Mesendoderm (in vitro differentiated cells): ENCODE results near the gene TEX14. TPM values are rescaled to one million over a fixed set of nuclear protein-coding genes. Genes with fewer than 3 reads are reported as not detected.

ENCODE experiments used
- DNase-seq: peaks from one replicate; pipeline ENCODE4 v3.0.0; 2013
- H2AK5ac ChIP-seq: 2 replicates; pipeline ENCODE4 v1.6.1; 2013; ENCODE audit warnings: low read length, inconsistent platforms
- H2BK120ac ChIP-seq: 2 replicates; pipeline ENCODE4 v1.6.1; 2013; ENCODE audit warnings: low read depth, mild to moderate bottlenecking, low read length, moderate library complexity, mixed read lengths
- H2BK15ac ChIP-seq: replicated peaks from 2 replicates; pipeline ENCODE4 v1.6.1; 2013; ENCODE audit warnings: low read depth, mild to moderate bottlenecking, moderate library complexity
- H2BK5ac ChIP-seq: 2 replicates; pipeline ENCODE4 v1.6.1; 2013; ENCODE audit warnings: low read length, inconsistent platforms
- H3K18ac ChIP-seq: 2 replicates; pipeline ENCODE4 v1.6.1; 2013; ENCODE audit warnings: mild to moderate bottlenecking, low read length, mixed read lengths
- H3K23ac ChIP-seq: one replicate; pipeline ENCODE4 v1.6.1; 2013; ENCODE audit warnings: low read length
- H3K27ac ChIP-seq: 2 replicates; pipeline ENCODE4 v1.5.1; 2013; ENCODE audit warnings: low read depth, mild to moderate bottlenecking, inconsistent platforms, low read length, moderate library complexity
- H3K27me3 ChIP-seq: 2 replicates; pipeline ENCODE4 v1.6.1; 2013; ENCODE audit warnings: low read length, control low read depth, mild to moderate bottlenecking, inconsistent platforms; ENCODE audit not compliant: insufficient read depth, poor library complexity
- H3K36me3 ChIP-seq: 2 replicates; pipeline ENCODE4 v1.6.1; 2013; ENCODE audit warnings: low read length, inconsistent platforms; ENCODE audit not compliant: control insufficient read depth, insufficient read depth
- H3K4ac ChIP-seq: one replicate; pipeline ENCODE4 v1.6.1; 2013; ENCODE audit warnings: low read depth, mild to moderate bottlenecking, low read length, moderate library complexity
- H3K4me1 ChIP-seq: 2 replicates; pipeline ENCODE4 v1.6.1; 2013; ENCODE audit warnings: low read depth, low read length, inconsistent platforms; ENCODE audit not compliant: control insufficient read depth
- H3K4me2 ChIP-seq: 2 replicates; pipeline ENCODE4 v1.6.1; 2013; ENCODE audit warnings: low read length
- H3K4me3 ChIP-seq: 2 replicates; pipeline ENCODE4 v1.5.1; 2013; ENCODE audit warnings: mild to moderate bottlenecking, low read length
- H3K56ac ChIP-seq: one replicate; pipeline ENCODE4 v1.6.1; 2013; ENCODE audit warnings: low read length
- H3K79me1 ChIP-seq: 2 replicates; pipeline ENCODE4 v1.6.1; 2013; ENCODE audit warnings: low read length, inconsistent platforms
- H3K79me2 ChIP-seq: 2 replicates; pipeline ENCODE4 v1.6.1; 2013; ENCODE audit warnings: mild to moderate bottlenecking, low read length; ENCODE audit not compliant: control insufficient read depth, insufficient read depth
- H3K9ac ChIP-seq: 2 replicates; pipeline ENCODE4 v1.6.1; 2013; ENCODE audit warnings: low read length, inconsistent platforms
- H4K5ac ChIP-seq: one replicate; pipeline ENCODE4 v1.6.1; 2013; ENCODE audit warnings: low read length
- H4K8ac ChIP-seq: one replicate; pipeline ENCODE4 v1.6.1; 2013; ENCODE audit warnings: low read depth, mild to moderate bottlenecking, control low read depth, low read length, moderate library complexity
- WGBS: extraction: QIAGEN DNeasy Blood & Tissue Kit; methylation state at CpG from one replicate; pipeline ENCODE4 v1.1.7; 2013; ENCODE audit warnings: low lambda C conversion rate, missing lambda C conversion rate; ENCODE audit not compliant: insufficient coverage; ENCODE audit errors: extremely low coverage; 5-methylcytosine and 5-hydroxymethylcytosine counted together
- small RNA-seq: library from polyadenylated mRNA; stranded (forward); fragments of <200 nt; extraction: miRNeasy Mini kit (QIAGEN cat#:217004); gene quantifications from one replicate; pipeline ENCODE3, GENCODE V24; 2013; ENCODE audit not compliant: insufficient read depth

Gene TEX14

DNA sequence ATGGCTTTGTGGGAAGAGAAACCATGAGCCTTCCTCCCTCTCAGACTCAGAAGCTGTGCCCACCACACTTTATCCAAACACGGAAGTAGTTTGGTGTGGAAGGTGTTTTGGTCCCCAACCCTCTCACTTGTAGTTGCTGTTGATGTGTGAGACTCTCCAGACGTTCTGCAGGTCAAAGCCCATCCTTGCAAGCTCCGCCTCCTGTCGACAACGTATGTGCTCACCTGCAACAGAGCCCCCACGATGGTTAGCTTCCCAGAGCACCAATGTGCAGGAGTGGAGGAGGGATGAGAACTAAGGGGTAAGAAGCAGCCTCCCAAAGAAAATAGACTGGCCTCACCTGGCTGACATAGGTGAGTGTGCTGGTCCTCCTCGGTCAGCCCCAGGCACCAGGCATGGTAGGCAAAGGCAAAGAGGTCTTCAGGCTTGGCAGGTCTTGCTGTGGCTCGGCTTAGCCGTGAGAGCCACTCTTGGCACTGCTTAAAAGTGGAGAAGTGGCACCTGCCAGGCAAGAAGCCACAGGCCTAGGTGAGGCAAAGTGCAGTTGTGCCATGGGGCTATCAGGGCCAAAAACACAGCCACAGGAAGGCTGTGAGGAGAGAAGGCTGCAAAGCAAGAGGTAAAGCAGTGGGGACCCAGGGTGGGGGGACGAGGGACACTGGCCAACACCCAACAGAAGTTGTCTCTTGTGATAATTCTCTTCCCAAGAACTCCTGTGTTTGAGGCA lies 183.3 kb downstream of the TEX14 start:
- H3K4me1 ChIP-seq, result no peaks in the 10 kb centered on the region
- H2BK5ac ChIP-seq, result no peak overlapping the region
- H2BK15ac ChIP-seq, result no peak overlapping the region
- no peak overlapping the region for H3K56ac ChIP-seq
- no peak overlapping the region for H3K4ac ChIP-seq
- no peak overlapping the region for H3K23ac ChIP-seq
- H3K79me2 ChIP-seq, result peaks cover 2% of the 10 kb centered on the region
- no peak for DNase-seq
- H4K5ac ChIP-seq, result no peak overlapping the region
- no peaks in the 10 kb centered on the region for H3K27me3 ChIP-seq
- H3K18ac ChIP-seq, result no peak overlapping the region
- no peak overlapping the region for H3K4me2 ChIP-seq
- H2AK5ac ChIP-seq, result no peak overlapping the region
- H3K9ac ChIP-seq, result no peak overlapping the region
- H3K27ac ChIP-seq, result no peak overlapping the region
- no CpG with 5 or more reads among the region's 10 CpGs for WGBS
- peaks cover 11% of the 10 kb centered on the region for H3K79me1 ChIP-seq
- no peak overlapping the region for H4K8ac ChIP-seq
- no peak overlapping the region for H2BK120ac ChIP-seq
- H3K36me3 ChIP-seq, result peaks cover 13% of the 10 kb centered on the region
- no peak overlapping the region for H3K4me3 ChIP-seq

- H2BK5ac ChIP-seq, result no peak overlapping the region
- no CpG with 5 or more reads among the region's 13 CpGs for WGBS
- no peak overlapping the region for H4K8ac ChIP-seq
- H3K4me3 ChIP-seq, result no peak overlapping the region
- no peak overlapping the region for H2BK15ac ChIP-seq
- peaks cover 15% of the 10 kb centered on the region for H3K36me3 ChIP-seq
- H2AK5ac ChIP-seq, result no peak overlapping the region
- H3K4ac ChIP-seq, result no peak overlapping the region
- H3K27ac ChIP-seq, result no peak overlapping the region
- H3K79me2 ChIP-seq, result no peaks in the 10 kb centered on the region
- no peak overlapping the region for H3K23ac ChIP-seq
- H3K27me3 ChIP-seq, result no peaks in the 10 kb centered on the region
- no peak overlapping the region for H2BK120ac ChIP-seq
- no peaks in the 10 kb centered on the region for H3K79me1 ChIP-seq
- no peak overlapping the region for H3K18ac ChIP-seq
- DNase-seq, result no peak
- no peak overlapping the region for H3K56ac ChIP-seq
- H3K9ac ChIP-seq, result no peak overlapping the region
- no peak overlapping the region for H3K4me2 ChIP-seq
- no peak overlapping the region for H4K5ac ChIP-seq
- no peaks in the 10 kb centered on the region for H3K4me1 ChIP-seq
These were observed 184.7 kb downstream of the TEX14 start for GRCh38 chr17:58507123-58507634.

Small RNAs within 50 kb of the gene (small RNA-seq; reads per million reads assigned to genes)
- gene AC011195.1, result not detected
- gene RF00012, result not detected
- not detected for gene RNU1-108P
- gene RNU1-52P, result not detected
- 3.0 reads per million, percentile 46 among the genes with 10 or more reads in this experiment for gene RNU1-85P
